Karpas-422 (cell line): ENCODE measurements around the gene DQX1. TPM values are rescaled to one million over a fixed set of nuclear protein-coding genes. Genes with fewer than 3 reads are reported as not detected.

ENCODE experiments used
- DNase-seq: peaks from one replicate; pipeline ENCODE4 v3.0.0-alpha.2; 2015
- H2AFZ ChIP-seq: fragments of 200-600 bp; sonication (generic); 2 replicates; pipeline ENCODE4 v1.6.1; 2014; ENCODE audit warnings: antibody characterized with exemption, low read length, mixed read lengths
- H3K27ac ChIP-seq: fragments of 200-600 bp; sonication (generic); 2 replicates; pipeline ENCODE4 v1.5.1; 2014; ENCODE audit warnings: mild to moderate bottlenecking, low read length, moderate library complexity
- H3K27me3 ChIP-seq: fragments of 200-600 bp; sonication (generic); 2 replicates; pipeline ENCODE4 v1.6.1; 2014; ENCODE audit warnings: low read length, mixed read lengths
- H3K36me3 ChIP-seq: fragments of 200-600 bp; sonication (generic); 2 replicates; pipeline ENCODE4 v1.6.1; 2014; ENCODE audit warnings: low read length, mixed read lengths; ENCODE audit not compliant: insufficient read depth
- H3K4me1 ChIP-seq: fragments of 200-600 bp; sonication (generic); 2 replicates; pipeline ENCODE4 v1.6.1; 2014; ENCODE audit warnings: mild to moderate bottlenecking, low read length, mixed read lengths
- H3K4me2 ChIP-seq: fragments of 200-600 bp; sonication (generic); 2 replicates; pipeline ENCODE4 v1.6.1; 2014; ENCODE audit warnings: low read length, low read depth, mild to moderate bottlenecking; ENCODE audit not compliant: poor library complexity, severe bottlenecking
- H3K4me3 ChIP-seq: fragments of 200-600 bp; sonication (generic); 2 replicates; pipeline ENCODE4 v1.5.1; 2014; ENCODE audit warnings: mild to moderate bottlenecking, antibody characterized with exemption, low read length, mixed read lengths
- H3K79me2 ChIP-seq: fragments of 200-600 bp; sonication (generic); 2 replicates; pipeline ENCODE4 v1.6.1; 2014; ENCODE audit warnings: mild to moderate bottlenecking, low read length, mixed read lengths
- H3K9ac ChIP-seq: fragments of 200-600 bp; sonication (generic); 2 replicates; pipeline ENCODE4 v1.6.0; 2014; ENCODE audit warnings: low read length
- H3K9me2 ChIP-seq: fragments of 200-600 bp; sonication (generic), shearing (Covaris generic); replicated peaks from 2 replicates; pipeline ENCODE4 v1.6.0; 2014; ENCODE audit warnings: mild to moderate bottlenecking, low read length, moderate library complexity; ENCODE audit not compliant: insufficient read depth
- H3K9me3 ChIP-seq: fragments of 300-700, 200-600 bp; sonication (generic); 2 replicates; pipeline ENCODE4 v1.6.1; 2014; ENCODE audit warnings: low read length, mixed read lengths
- H4K20me1 ChIP-seq: fragments of 200-600 bp; sonication (generic); 2 replicates; pipeline ENCODE4 v1.6.1; 2014; ENCODE audit warnings: mild to moderate bottlenecking, antibody characterized with exemption, low read length, low read depth; ENCODE audit not compliant: insufficient read depth
- total RNA-seq: library from RNA; depleted of rRNA; stranded (reverse); fragments of >200 nt; shearing (Covaris generic); gene quantifications from 2 replicates; pipeline ENCODE4 v1.2.3, GENCODE V29; 2014; ENCODE audit warnings: low replicate concordance

DQX1 gene
- total RNA-seq, 1 experiment from 2014 or later, result 22.6 TPM

- H3K4me1 ChIP-seq, result no peaks in the 10 kb centered on the region
- H3K4me2 ChIP-seq, result no peak overlapping the region
- H3K9me3 ChIP-seq, result no peaks in the 10 kb centered on the region
- H2AFZ ChIP-seq, result no peak overlapping the region
- H3K27me3 ChIP-seq, result no peaks in the 10 kb centered on the region
- no peak for DNase-seq
- no peaks in the 10 kb centered on the region for H4K20me1 ChIP-seq
- no peaks in the 10 kb centered on the region for H3K79me2 ChIP-seq
- no peak overlapping the region for H3K4me3 ChIP-seq
- H3K9me2 ChIP-seq, result no peaks in the 10 kb centered on the region
- H3K27ac ChIP-seq, result no peak overlapping the region
- no peak overlapping the region for H3K9ac ChIP-seq
- H3K36me3 ChIP-seq, result no peaks in the 10 kb centered on the region
These were observed 16.9 kb upstream of the DQX1 start for GRCh38 chr2:74542978-74543377.

- no peaks in the 10 kb centered on the region for H3K4me1 ChIP-seq
- H3K36me3 ChIP-seq, result no peaks in the 10 kb centered on the region
- no peak overlapping the region for H3K4me2 ChIP-seq
- no peak overlapping the region for H3K9ac ChIP-seq
- H3K4me3 ChIP-seq, result no peak overlapping the region
- no peak for DNase-seq
- H3K27me3 ChIP-seq, result no peaks in the 10 kb centered on the region
- H3K9me3 ChIP-seq, result no peaks in the 10 kb centered on the region
- no peaks in the 10 kb centered on the region for H3K79me2 ChIP-seq
- H3K9me2 ChIP-seq, result no peaks in the 10 kb centered on the region
- no peak overlapping the region for H2AFZ ChIP-seq
- H3K27ac ChIP-seq, result no peak overlapping the region
- H4K20me1 ChIP-seq, result no peaks in the 10 kb centered on the region
These were observed 14.3 kb upstream of the DQX1 start for GRCh38 chr2:74540291-74540690.

GRCh38 chr2:74538881-74539339 is 12.9 kb upstream of the DQX1 start:
- no peak overlapping the region for H3K4me2 ChIP-seq

GRCh38 chr2:74537140-74537539 is 11.1 kb upstream of the DQX1 start:
- Histone ChIP-seq H3K27me3 (no peaks in the 10 kb centered on the region), H3K79me2 (no peaks in the 10 kb centered on the region), H3K9me3 (no peaks in the 10 kb centered on the region), H3K9ac (no peak overlapping the region), H4K20me1 (no peaks in the 10 kb centered on the region), H3K4me3 (no peak overlapping the region), H3K4me2 (no peak overlapping the region), H2AFZ (no peak overlapping the region), H3K36me3 (no peaks in the 10 kb centered on the region), H3K4me1 (no peaks in the 10 kb centered on the region), H3K27ac (no peak overlapping the region), H3K9me2 (no peaks in the 10 kb centered on the region)
- no peak for DNase-seq

More at GRCh38 chr2:74538881-74539339, 12.9 kb upstream of the DQX1 start:
- Histone ChIP-seq H3K27me3 (no peaks in the 10 kb centered on the region), H3K9ac (no peak overlapping the region), H3K27ac (no peak overlapping the region), H3K4me3 (no peak overlapping the region), H3K79me2 (no peaks in the 10 kb centered on the region), H4K20me1 (no peaks in the 10 kb centered on the region), H3K4me1 (no peaks in the 10 kb centered on the region), H3K9me3 (no peaks in the 10 kb centered on the region), H2AFZ (no peak overlapping the region), H3K9me2 (no peaks in the 10 kb centered on the region), H3K36me3 (no peaks in the 10 kb centered on the region)
- no peak for DNase-seq

GRCh38 chr2:74536166-74536950 is 10.3 kb upstream of the DQX1 start:
- no peak overlapping the region for H3K4me2 ChIP-seq
- H4K20me1 ChIP-seq, result no peaks in the 10 kb centered on the region
- no peaks in the 10 kb centered on the region for H3K36me3 ChIP-seq
- no peak overlapping the region for H3K27ac ChIP-seq
- no peak for DNase-seq
- H3K4me1 ChIP-seq, result peaks cover 4% of the 10 kb centered on the region
- no peaks in the 10 kb centered on the region for H3K9me2 ChIP-seq
- no peak overlapping the region for H3K4me3 ChIP-seq
- no peaks in the 10 kb centered on the region for H3K79me2 ChIP-seq
- H3K9ac ChIP-seq, result no peak overlapping the region
- H3K9me3 ChIP-seq, result no peaks in the 10 kb centered on the region
- H3K27me3 ChIP-seq, result no peaks in the 10 kb centered on the region
- no peak overlapping the region for H2AFZ ChIP-seq

GRCh38 chr2:74535440-74535965 is 9.5 kb upstream of the DQX1 start:
- DNase-seq, result no peak
- Histone ChIP-seq H3K9me3 (no peaks in the 10 kb centered on the region), H4K20me1 (no peaks in the 10 kb centered on the region), H3K36me3 (no peaks in the 10 kb centered on the region), H3K4me2 (no peak overlapping the region), H3K4me3 (no peak overlapping the region), H3K79me2 (peaks cover 5% of the 10 kb centered on the region; the same call in 1 of the 2 replicates), H3K9me2 (no peaks in the 10 kb centered on the region), H3K9ac (no peak overlapping the region), H3K4me1 (peaks cover 13% of the 10 kb centered on the region), H3K27ac (no peak overlapping the region), H2AFZ (no peak overlapping the region), H3K27me3 (no peaks in the 10 kb centered on the region)

- no peaks in the 10 kb centered on the region for H3K36me3 ChIP-seq
- H3K27me3 ChIP-seq, result no peaks in the 10 kb centered on the region
- H3K9me3 ChIP-seq, result no peaks in the 10 kb centered on the region
- H3K9me2 ChIP-seq, result no peaks in the 10 kb centered on the region
- H3K4me2 ChIP-seq, result no peak overlapping the region
- H3K27ac ChIP-seq, result no peak overlapping the region
- H3K9ac ChIP-seq, result no peak overlapping the region
- peaks cover 12% of the 10 kb centered on the region for H3K79me2 ChIP-seq
- H4K20me1 ChIP-seq, result no peaks in the 10 kb centered on the region
- no peak overlapping the region for H2AFZ ChIP-seq
- no peak overlapping the region for H3K4me3 ChIP-seq
- peaks cover 14% of the 10 kb centered on the region for H3K4me1 ChIP-seq
- no peak for DNase-seq
These were observed 8.4 kb upstream of the DQX1 start for GRCh38 chr2:74534411-74534810.

GRCh38 chr2:74533464-74533863 is 7.4 kb upstream of the DQX1 start:
- no peak overlapping the region for H2AFZ ChIP-seq
- H3K4me3 ChIP-seq, result no peak overlapping the region
- H3K79me2 ChIP-seq, result peaks cover 21% of the 10 kb centered on the region
- H3K4me1 ChIP-seq, result peaks cover 16% of the 10 kb centered on the region
- no peaks in the 10 kb centered on the region for H3K9me3 ChIP-seq
- no peaks in the 10 kb centered on the region for H3K27me3 ChIP-seq
- no peak overlapping the region for H3K4me2 ChIP-seq
- no peak overlapping the region for H3K9ac ChIP-seq
- H3K36me3 ChIP-seq, result no peaks in the 10 kb centered on the region
- H3K27ac ChIP-seq, result no peak overlapping the region
- DNase-seq, result no peak
- H3K9me2 ChIP-seq, result no peaks in the 10 kb centered on the region
- peaks cover 3% of the 10 kb centered on the region; the same call in 1 of the 2 replicates for H4K20me1 ChIP-seq
